ENCODE measurements around the gene CLEC2B.

The CLEC2B gene

GRCh38 chr12:9806714-9807113 is 62.4 kb downstream of the CLEC2B start:
- DNase-seq: no peak

- no peak for DNase-seq
These were observed 63.3 kb downstream of the CLEC2B start for GRCh38 chr12:9805883-9806282.

Measured in stimulated activated CD4-positive, alpha-beta T cell treated with anti-CD3 and anti-CD28 coated beads, Interleukin-15, amount 100 ng/mL, for 24 hours (primary cell).